Measurements from ENCODE around the gene HOXA3.

The HOXA3 gene

GRCh38 chr7:27166531-27167505, 14.4 kb upstream of the HOXA3 start:
- DNase-seq (ENCODE audit: low read depth in 2 of 2) = no peak

GRCh38 chr7:27165996-27166530, 13.7 kb upstream of the HOXA3 start:
- DNase-seq (ENCODE audit: low read depth in 2 of 2) = no peak

GRCh38 chr7:27165089-27165995, 13.0 kb upstream of the HOXA3 start, which contains the start of gene HOXA9:
TSS of gene HOXA9 (minus strand) at chr7:27165537. CDS start at chr7:27165457, 80 bp downstream.
- no peak for DNase-seq (ENCODE audit: low read depth in 2 of 2)

- no peak for DNase-seq (ENCODE audit: low read depth in 2 of 2)
Observed at GRCh38 chr7:27164367-27165088, 12.1 kb upstream of the HOXA3 start.

- no peak for DNase-seq (ENCODE audit: low read depth in 2 of 2)
Observed at GRCh38 chr7:27164045-27164366, 11.6 kb upstream of the HOXA3 start.

- DNase-seq (ENCODE audit: low read depth in 2 of 2) = no peak
Observed at GRCh38 chr7:27163288-27164044, 11.1 kb upstream of the HOXA3 start.

- DNase-seq (ENCODE audit: low read depth in 2 of 2) = no peak
Observed at GRCh38 chr7:27162561-27163287, 10.3 kb upstream of the HOXA3 start.

- DNase-seq (ENCODE audit: low read depth in 2 of 2) = no peak
Observed at GRCh38 chr7:27161721-27162560, 9.6 kb upstream of the HOXA3 start.

- DNase-seq (ENCODE audit: low read depth in 2 of 2) = no peak
Observed at GRCh38 chr7:27161214-27161720, 8.9 kb upstream of the HOXA3 start.

- peak; percentile 67 to 75 for DNase-seq (ENCODE audit: low read depth in 2 of 2)
Observed at GRCh38 chr7:27160546-27161213, 8.3 kb upstream of the HOXA3 start.

- DNase-seq (ENCODE audit: low read depth in 2 of 2) = no peak
Observed at GRCh38 chr7:27160145-27160545, 7.8 kb upstream of the HOXA3 start.

GRCh38 chr7:27159266-27160144, 7.1 kb upstream of the HOXA3 start:
- no peak for DNase-seq (ENCODE audit: low read depth in 2 of 2)

- no peak for DNase-seq (ENCODE audit: low read depth in 2 of 2)
Observed at GRCh38 chr7:27158436-27159265, 6.3 kb upstream of the HOXA3 start.

- DNase-seq (ENCODE audit: low read depth in 2 of 2) = no peak
Observed at GRCh38 chr7:27157702-27158431, 5.5 kb upstream of the HOXA3 start.

- no peak for DNase-seq (ENCODE audit: low read depth in 2 of 2)
Observed at GRCh38 chr7:27156916-27157701, 4.7 kb upstream of the HOXA3 start.

Data from stimulated activated CD4-positive, alpha-beta T cell treated with anti-CD3 and anti-CD28 coated beads, Interleukin-15, amount 100 ng/mL, for 48 hours (primary cell).